Measurements from ENCODE around the gene MYCBP2.

The MYCBP2 gene

DNA sequence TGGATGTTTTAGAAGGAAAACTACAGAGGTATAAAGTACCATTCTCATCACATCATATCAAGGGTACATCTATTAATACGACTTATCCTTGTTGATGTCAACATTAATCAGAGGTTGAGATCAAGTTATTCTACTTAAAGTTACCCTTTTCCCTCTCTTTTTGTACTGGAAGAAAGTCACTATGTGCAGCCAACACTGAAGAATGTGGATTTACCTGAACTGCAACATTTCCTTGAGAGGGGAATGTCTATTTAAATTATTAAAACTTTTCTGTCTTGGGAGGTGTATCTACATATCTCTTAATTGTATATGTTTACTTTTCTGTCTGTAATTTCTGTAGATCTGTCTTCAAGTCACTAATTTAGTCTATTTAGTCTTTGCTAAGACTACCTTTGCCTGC is 297.5 kb downstream of the MYCBP2 start:
- TF ChIP-seq CTCF (IDR thresholded peaks at IDR 0.05), result no peak
- Histone ChIP-seq H3K4me3 (ENCODE audit: low read depth in 1 of 2, low read length in 1 of 2) (no peak overlapping the region), H3K36me3 (no peaks in the 10 kb centered on the region), H3K9me3 (no peaks in the 10 kb centered on the region), H3K27me3 (no peaks in the 10 kb centered on the region), H3K27ac (no peak overlapping the region), H3K4me1 (ENCODE audit: control insufficient read depth in 1 of 2, insufficient read depth in 1 of 2, low read depth in 1 of 2, low read length in 1 of 2) (peaks cover 21 to 28% of the 10 kb centered on the region in 2 experiments)

DNA sequence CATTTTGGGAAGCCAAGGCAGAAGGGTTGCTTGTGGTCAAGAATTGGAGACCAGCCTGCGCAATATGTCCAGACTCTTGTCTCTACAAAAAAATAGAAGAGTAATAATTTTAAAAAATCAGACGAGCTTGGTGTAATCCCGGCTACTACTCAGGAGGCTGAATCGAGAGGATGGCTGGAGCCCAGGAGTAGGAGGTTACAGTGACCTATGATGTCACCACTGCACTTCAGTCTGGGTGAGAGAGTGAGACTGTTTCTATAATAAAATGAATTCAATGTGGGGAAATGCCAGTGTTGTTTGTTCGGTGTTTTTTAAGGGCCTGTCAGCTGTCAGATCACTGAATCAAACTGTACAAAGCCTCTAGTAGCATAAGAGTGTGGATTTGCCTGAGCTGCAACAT is 298.7 kb downstream of the MYCBP2 start:
- Histone ChIP-seq H3K27ac (no peak overlapping the region), H3K27me3 (no peaks in the 10 kb centered on the region), H3K9me3 (no peaks in the 10 kb centered on the region), H3K4me3 (ENCODE audit: low read depth in 1 of 2, low read length in 1 of 2) (no peak overlapping the region), H3K4me1 (ENCODE audit: control insufficient read depth in 1 of 2, insufficient read depth in 1 of 2, low read depth in 1 of 2, low read length in 1 of 2) (peaks cover 34 to 39% of the 10 kb centered on the region in 2 experiments), H3K36me3 (peaks cover 6% of the 10 kb centered on the region)
- no peak for TF ChIP-seq CTCF (IDR thresholded peaks at IDR 0.05)

DNA sequence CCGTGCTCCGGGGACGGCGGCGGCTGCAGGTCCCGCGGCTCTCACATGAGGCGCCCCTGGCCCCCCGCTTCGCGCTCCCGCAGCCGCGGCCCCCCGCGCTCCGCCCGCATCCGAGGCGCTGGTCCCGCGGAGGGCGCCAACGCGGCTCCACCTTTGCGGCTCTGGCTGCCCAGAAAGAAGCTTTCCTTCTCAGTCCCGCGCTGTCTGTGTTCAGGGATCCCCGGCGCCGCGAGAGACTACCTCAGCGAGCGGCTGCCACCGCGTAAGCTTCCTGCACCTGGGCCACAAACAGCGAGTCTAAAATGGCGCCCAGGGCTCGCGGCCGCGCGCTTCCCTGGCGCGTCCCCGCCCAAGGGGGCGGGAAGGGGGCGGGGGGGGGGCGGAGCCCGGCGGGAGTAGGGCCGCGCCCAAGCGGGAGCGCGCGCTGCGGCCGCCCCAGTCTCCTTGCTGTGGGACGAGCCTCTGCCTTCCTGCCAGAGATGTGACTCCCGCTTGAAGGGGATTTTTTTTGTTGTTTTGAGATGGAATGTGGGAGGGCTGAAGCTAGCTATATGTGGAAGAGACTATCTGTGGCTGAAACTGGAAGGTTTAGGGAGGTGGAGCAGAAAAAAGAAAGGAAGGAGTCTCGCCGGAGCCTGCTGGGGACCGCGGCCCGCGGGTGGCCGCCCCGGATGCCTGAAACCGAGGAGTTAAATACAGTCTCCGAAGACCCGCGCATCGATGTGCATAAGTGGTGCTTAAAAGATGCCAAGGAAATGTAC is 299.9 kb downstream of the MYCBP2 start, which contains the start of gene FBXL3:
TSS of gene FBXL3 (minus strand) at position 299 of the 761 bp plus-strand sequence. CDS start 5,299 bp downstream, outside the sequence.
- no peaks in the 10 kb centered on the region for H3K9me3 ChIP-seq
- TF ChIP-seq CTCF (IDR thresholded peaks at IDR 0.05), result peak; percentile 30
- no peaks in the 10 kb centered on the region for H3K27me3 ChIP-seq
- peaks cover 45 to 46% of the 10 kb centered on the region in 2 experiments for H3K4me1 ChIP-seq (ENCODE audit: control insufficient read depth in 1 of 2, insufficient read depth in 1 of 2, low read depth in 1 of 2, low read length in 1 of 2)
- peak within 1 kb of the TSS; percentile 79 to 81 for H3K4me3 ChIP-seq (ENCODE audit: low read depth in 1 of 2, low read length in 1 of 2)
- peaks cover 11% of the 10 kb centered on the region for H3K36me3 ChIP-seq
- H3K27ac ChIP-seq, result peak within 1 kb of the TSS; percentile 100

- peak; percentile 33 for TF ChIP-seq CTCF (IDR thresholded peaks at IDR 0.05)
- peak overlapping the region; percentile 79 to 81 for H3K4me3 ChIP-seq (ENCODE audit: low read depth in 1 of 2, low read length in 1 of 2)
- peak overlapping the region; percentile 100 for H3K27ac ChIP-seq
- H3K36me3 ChIP-seq, result peaks cover 14% of the 10 kb centered on the region
- H3K27me3 ChIP-seq, result no peaks in the 10 kb centered on the region
- H3K9me3 ChIP-seq, result no peaks in the 10 kb centered on the region
- peaks cover 52 to 53% of the 10 kb centered on the region in 2 experiments for H3K4me1 ChIP-seq (ENCODE audit: control insufficient read depth in 1 of 2, insufficient read depth in 1 of 2, low read depth in 1 of 2, low read length in 1 of 2)
These were observed 300.5 kb downstream of the MYCBP2 start for GRCh38 chr13:77026255-77026860.

DNA sequence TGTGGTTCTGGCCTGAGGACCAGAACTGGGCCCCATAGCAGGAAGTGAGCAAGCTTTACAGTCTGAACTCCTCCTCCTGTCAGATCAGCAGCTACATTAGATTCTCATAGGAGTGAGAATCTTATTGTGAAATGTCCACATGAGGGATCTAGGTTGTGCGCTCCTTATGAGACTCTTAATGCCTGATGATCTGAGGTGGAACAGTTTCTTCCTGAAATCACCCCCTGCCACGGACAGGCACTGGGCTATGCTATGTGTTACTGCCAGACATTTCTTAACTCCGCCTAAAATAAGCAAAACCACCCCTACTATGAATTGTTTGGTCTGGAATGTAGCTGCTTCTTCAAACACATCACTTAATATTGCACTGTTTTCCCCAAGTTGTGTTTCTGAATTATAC is 304.6 kb downstream of the MYCBP2 start:
- H3K27ac ChIP-seq, result peak overlapping the region; percentile 43
- H3K9me3 ChIP-seq, result no peaks in the 10 kb centered on the region
- no peaks in the 10 kb centered on the region for H3K27me3 ChIP-seq
- H3K4me1 ChIP-seq (ENCODE audit: control insufficient read depth in 1 of 2, insufficient read depth in 1 of 2, low read depth in 1 of 2, low read length in 1 of 2), result peaks cover 46 to 59% of the 10 kb centered on the region in 2 experiments
- no peak for TF ChIP-seq CTCF (IDR thresholded peaks at IDR 0.05)
- peaks cover 40% of the 10 kb centered on the region for H3K36me3 ChIP-seq
- H3K4me3 ChIP-seq (ENCODE audit: low read depth in 1 of 2, low read length in 1 of 2), result no peak overlapping the region
